GM20000 (cell line): ENCODE measurements around the gene CST4.
"Not testable (repeated sequence)": the region's sequence is repeated elsewhere in the genome, so short reads cannot be mapped to it uniquely, and the experiment has no call there.

Experiments
- DNase-seq: peaks from one replicate; pipeline ENCODE4 v3.0.0; 2012; ENCODE audit warnings: low spot score
- TF ChIP-seq, protein P1 (sequence below): IDR thresholded peaks from 2 replicates; pipeline ENCODE4 v1.5.1; 2012; ENCODE audit warnings: mild to moderate bottlenecking, control low read depth; ENCODE audit errors: extremely low read depth, missing control alignments

Gene CST4, protein sequence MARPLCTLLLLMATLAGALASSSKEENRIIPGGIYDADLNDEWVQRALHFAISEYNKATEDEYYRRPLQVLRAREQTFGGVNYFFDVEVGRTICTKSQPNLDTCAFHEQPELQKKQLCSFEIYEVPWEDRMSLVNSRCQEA

DNA sequence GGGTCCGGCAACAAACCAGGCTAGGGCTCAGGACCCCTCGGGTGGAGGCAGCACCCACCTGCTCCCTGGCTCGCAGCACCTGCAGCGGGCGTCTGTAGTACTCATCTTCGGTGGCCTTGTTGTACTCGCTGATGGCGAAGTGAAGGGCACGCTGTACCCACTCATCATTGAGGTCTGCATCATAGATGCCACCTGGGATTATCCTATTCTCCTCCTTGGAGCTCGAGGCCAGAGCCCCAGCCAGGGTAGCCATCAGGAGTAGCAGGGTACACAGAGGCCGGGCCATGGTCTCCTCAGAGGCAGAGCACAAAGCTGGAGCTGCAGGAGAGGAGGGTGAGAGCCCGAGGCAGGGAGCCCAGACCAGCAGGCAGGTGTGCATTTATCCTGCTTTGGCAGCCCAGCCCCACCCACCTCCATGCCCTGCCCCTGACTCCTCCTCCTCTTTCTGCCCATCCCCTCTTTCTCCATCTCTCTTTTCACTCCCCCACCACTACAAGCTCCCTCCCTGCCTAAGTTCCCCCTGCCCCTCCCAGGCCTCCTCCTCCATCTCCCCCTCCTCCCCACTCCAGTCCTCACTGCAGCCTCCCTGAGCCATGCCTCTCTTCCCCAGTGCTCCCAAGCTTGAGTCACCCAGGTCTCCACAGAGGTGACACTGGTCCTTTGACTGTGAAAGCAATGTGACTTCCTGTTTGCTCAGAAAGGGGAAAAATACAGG lies at the start of gene CST4:
Gene CST4, minus strand, starts transcription at position 355 of the 715 bp plus-strand sequence. Its CDS starts 69 bp downstream, at position 286.
- DNase-seq = not testable (repeated sequence)

DNA sequence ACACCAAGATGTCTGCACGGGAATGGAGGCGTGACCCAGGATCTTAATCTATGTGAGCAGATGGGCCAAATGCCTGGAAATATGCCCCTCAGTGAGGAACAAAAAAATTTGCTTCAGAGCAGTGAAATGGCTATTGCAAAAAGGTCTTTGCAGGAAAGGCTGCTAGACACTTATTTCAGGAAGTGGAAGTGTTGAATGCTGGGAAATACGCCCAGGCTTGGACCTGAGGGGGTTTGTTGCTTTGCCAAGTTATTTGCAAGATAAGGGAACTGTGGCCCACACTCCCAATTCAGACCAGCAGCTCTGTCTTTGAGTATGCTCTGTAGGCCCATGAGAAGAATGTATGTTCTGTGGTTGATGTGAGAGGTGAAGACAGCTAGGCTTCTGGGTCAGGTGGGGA lies 46.6 kb upstream of the CST4 start:
- DNase-seq = not testable (repeated sequence)

DNA sequence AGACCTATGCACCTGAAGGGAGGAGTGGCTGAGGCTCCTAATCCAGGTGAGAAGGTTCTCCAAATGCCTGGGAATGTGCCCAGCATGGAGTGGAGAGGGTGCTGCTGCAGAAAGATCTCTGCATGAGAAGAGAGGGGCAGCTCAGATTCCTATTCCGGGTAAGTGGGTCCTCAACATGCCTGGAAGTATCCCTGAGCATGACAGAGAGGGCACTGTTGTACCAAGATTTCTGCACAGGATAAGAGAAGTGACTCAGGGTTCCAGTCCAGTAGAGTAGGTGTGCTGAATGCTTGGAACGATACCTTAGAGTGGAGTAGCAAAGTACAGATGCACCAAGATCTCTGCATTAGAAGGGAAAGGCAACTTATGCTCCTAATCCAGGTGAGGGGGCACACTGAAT lies 46.1 kb upstream of the CST4 start:
- not testable (repeated sequence) for DNase-seq

DNA sequence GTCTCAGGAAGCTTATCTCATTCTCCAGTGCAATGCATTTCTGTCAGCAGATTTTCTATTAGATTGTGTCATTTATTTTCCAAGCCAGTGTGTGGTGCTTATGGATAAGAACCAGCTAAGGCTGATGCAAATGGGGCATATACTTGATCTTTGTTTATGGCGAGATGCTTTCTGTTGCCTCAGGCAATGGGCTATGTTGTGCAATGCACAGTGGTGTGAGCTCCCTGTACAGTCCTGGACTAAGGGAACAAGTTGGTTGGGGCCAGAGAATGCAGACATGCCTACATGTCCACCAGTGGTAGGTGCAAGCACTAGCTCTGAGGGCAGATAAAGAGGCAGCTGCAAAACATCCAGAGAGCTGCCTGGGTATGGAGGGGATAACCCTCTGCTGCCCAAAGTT lies 45.6 kb upstream of the CST4 start:
- DNase-seq = not testable (repeated sequence)

DNA sequence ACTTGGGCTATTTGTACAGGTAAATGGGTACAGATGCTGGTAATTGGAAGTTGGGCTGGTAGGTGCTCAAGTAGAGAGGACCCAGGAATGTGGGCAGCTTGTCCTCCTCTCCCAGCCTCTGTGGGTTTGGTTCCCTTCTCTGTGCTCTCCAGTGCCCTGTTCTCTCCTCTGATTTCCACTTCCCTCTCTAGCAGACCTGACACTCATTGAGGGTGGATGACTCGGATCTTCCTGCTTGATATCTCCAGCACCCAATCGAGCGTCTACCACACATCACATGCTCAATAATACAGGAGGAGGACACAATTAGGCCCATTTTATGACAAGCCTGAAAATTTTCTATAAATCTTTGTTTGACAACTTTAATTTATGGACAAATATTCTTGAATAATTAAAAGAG lies 38.2 kb upstream of the CST4 start:
- no peak for DNase-seq
- TF ChIP-seq, protein P1, sequence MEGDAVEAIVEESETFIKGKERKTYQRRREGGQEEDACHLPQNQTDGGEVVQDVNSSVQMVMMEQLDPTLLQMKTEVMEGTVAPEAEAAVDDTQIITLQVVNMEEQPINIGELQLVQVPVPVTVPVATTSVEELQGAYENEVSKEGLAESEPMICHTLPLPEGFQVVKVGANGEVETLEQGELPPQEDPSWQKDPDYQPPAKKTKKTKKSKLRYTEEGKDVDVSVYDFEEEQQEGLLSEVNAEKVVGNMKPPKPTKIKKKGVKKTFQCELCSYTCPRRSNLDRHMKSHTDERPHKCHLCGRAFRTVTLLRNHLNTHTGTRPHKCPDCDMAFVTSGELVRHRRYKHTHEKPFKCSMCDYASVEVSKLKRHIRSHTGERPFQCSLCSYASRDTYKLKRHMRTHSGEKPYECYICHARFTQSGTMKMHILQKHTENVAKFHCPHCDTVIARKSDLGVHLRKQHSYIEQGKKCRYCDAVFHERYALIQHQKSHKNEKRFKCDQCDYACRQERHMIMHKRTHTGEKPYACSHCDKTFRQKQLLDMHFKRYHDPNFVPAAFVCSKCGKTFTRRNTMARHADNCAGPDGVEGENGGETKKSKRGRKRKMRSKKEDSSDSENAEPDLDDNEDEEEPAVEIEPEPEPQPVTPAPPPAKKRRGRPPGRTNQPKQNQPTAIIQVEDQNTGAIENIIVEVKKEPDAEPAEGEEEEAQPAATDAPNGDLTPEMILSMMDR = no peak

DNA sequence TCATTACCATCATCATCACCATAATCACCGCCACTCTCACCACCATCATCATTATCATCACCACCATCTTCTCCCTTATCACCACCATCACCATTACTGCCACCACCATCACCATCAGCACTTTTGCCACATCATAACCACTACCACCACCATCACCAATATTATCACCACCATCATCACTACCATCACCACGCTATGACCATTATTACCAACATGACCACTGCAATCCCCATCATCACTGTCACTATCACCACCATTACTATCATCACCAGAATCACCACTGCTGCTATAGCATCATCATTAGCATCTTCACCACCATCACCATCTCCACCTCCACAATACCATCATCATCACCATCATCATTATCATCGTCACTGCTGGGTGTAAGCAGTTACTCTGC lies 36.3 kb upstream of the CST4 start:
- DNase-seq = no peak
- TF ChIP-seq, protein P1 = no peak

DNA sequence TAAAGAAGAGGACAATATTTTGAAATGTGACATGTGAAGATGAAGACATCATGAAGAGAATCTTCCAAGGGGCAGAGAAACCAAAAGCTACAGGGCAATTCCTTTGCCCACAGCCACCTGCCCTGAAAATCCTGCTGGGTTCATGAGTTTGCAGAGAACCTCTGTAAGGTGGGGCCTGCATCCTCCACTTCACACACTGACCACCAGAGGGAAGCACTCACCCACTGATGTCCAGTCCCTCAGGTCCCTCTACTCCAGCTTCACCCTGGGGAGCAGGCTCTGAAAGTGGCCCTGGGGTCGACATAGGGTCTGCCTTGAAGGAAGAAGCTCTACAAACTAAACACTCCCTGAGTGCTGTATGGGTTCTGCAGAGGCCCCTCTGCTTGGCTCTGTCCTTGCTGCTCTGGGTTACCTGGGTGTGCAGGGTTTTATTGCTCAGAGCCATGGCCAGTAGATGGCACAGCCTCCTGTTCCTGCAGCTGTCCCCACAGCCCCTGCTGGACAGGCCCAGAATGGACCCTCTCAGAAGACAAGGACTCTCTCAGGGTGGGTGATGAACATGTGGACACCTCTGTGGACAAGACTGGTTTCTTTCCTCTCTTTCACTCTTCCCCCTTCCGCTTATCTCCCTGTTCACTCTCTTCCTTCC lies 34.9 kb upstream of the CST4 start:
- DNase-seq = not testable (repeated sequence)
- TF ChIP-seq, protein P1 = peak; percentile 34

DNA sequence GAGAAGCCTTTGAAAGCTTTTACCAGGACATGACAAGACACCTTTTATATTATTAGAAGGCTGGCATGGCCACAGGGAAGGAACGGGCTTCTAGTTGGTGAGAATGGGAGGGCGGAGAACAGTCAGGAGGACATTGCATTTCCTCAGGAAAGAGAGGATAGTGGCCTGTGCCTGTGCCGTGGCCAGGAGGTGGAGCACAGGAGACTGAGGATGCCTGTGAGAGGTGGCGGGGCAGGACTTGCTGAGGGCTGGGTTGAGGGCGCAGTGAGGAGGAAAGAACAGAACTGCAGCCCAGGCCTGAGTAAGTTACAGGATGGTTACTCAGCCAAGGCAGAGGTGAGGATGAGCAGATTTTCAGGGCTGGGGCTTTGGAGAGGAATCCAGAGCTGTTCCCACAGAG lies 34.0 kb upstream of the CST4 start:
- DNase-seq = not testable (repeated sequence)

DNA sequence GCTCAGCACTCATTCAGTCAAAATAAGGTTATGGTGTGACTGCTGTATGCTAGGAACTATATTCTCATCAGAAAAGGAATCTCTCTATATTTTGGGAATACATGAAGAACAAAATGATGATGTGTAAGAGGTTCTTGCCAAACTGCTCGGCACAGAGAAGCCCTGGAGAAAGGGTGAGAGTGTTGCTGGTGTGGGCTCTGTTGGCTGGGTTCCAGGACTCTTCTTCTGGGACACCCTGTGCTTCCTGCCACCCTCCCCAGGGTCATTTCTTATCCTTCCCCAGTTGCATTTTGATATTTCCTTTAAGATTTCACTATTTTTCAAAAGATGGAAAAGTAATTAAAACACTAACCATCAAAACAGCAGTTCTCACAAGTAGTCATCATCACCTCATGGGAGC lies 33.1 kb upstream of the CST4 start:
- TF ChIP-seq, protein P1 = no peak
- no peak for DNase-seq

DNA sequence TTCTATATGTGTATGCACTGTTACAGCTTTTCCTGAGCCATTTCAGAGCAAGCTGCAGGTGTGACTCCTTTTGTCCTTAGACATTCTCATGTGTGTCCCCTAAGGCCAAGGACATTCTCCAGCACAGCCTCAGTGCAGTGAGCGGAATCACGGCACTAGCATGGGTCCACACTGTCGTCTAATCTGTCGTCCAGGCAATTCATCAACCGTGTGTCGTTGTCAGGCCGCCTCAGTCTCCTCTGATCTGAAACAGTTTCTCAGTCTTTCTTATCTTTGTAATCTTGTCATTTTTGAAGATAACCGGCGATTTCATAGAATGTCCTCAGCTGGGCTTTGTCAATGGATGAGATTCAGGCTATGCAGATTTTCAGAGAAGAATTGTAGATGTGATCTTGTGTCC lies 30.5 kb upstream of the CST4 start:
- DNase-seq = not testable (repeated sequence)

DNA sequence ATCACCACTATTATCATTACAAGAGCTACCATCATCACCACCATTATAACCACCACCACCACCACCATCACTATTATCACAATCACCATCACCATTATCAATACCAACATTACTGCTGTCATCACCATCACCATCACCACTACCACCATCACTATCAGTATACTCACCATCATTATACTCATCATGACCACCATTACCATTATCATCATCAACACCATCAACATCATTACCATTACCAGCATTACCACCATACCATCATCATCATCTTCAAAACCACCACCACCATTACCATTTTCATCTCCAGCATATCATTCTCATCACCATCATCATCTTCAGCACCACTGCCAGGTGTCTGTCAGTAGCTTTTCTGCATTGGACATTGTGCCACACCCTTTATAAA lies 22.9 kb upstream of the CST4 start:
- DNase-seq = not testable (repeated sequence)
